ENCODE data around the gene TRAPPC11. TPM values are rescaled to one million over a fixed set of nuclear protein-coding genes. Genes with fewer than 3 reads are reported as not detected.

Gene TRAPPC11
- total RNA-seq, 2 experiments from 2014 or later, result 27.8 to 35.7 TPM

DNA sequence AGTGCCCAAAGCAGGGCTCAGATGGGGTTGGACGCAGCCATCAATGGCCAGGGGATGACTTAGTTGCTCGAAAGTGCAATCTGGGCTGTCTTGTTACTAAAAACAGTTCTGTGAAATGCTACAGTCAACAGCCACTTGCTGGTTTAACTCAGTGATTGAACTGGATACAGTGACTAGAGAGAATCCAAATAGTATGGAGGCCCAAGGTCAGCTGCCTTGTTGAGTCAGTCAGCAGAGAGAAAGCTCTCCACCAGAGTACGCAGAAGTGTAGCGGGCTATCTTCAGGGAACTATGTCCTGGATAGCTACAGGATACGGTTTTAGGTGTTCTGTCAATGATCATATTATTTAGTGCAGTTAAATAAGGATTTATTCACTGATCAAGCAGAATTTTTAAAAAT lies 68.4 kb downstream of the TRAPPC11 start:
- POLR2A ChIA-PET, result interaction anchor here (0.6 kb wide), 1 partner anchor 1296 kb away, joined by 4 read pairs; no protein-coding TSS in a partner anchor
- Histone ChIP-seq H3K36me3 (ENCODE audit: insufficient read depth, low read length) (no peaks in the 10 kb centered on the region), H3K4me2 (ENCODE audit: low read length) (no peak overlapping the region), H3K4me1 (ENCODE audit: insufficient read depth, low read length, poor library complexity, severe bottlenecking) (no peaks in the 10 kb centered on the region), H3K9me2 (ENCODE audit: insufficient read depth, low read length) (no peaks in the 10 kb centered on the region), H4K20me1 (ENCODE audit: insufficient read depth, low read length) (no peaks in the 10 kb centered on the region), H3K27ac (ENCODE audit: low read depth, low read length, poor library complexity, severe bottlenecking) (no peak overlapping the region), H3K79me2 (ENCODE audit: insufficient read depth, low read depth, low read length) (no peaks in the 10 kb centered on the region), H2AFZ (ENCODE audit: low read length) (no peak overlapping the region), H3K4me3 (ENCODE audit: low read depth, low read length, poor library complexity, severe bottlenecking) (no peak overlapping the region), H3K9me3 (ENCODE audit: low read length) (no peaks in the 10 kb centered on the region)
- BruUV-seq (replicated peaks), result no TSS peak
- CTCF ChIA-PET (ENCODE audit: unreplicated experiment), result no interaction called here
- DNase-seq (ENCODE audit: low spot score), result no peak
- intact Hi-C loops (cut with micrococcal nuclease; ENCODE audit: unreplicated experiment), result no loop called here
- TF ChIP-seq EZH2phosphoT487 (IDR thresholded peaks at IDR 0.05; ENCODE audit: borderline replicate concordance, low read depth, low read length) (no peak), CTCF (conservative IDR thresholded peaks at IDR 0.05; ENCODE audit: low read length) (no peak)

DNA sequence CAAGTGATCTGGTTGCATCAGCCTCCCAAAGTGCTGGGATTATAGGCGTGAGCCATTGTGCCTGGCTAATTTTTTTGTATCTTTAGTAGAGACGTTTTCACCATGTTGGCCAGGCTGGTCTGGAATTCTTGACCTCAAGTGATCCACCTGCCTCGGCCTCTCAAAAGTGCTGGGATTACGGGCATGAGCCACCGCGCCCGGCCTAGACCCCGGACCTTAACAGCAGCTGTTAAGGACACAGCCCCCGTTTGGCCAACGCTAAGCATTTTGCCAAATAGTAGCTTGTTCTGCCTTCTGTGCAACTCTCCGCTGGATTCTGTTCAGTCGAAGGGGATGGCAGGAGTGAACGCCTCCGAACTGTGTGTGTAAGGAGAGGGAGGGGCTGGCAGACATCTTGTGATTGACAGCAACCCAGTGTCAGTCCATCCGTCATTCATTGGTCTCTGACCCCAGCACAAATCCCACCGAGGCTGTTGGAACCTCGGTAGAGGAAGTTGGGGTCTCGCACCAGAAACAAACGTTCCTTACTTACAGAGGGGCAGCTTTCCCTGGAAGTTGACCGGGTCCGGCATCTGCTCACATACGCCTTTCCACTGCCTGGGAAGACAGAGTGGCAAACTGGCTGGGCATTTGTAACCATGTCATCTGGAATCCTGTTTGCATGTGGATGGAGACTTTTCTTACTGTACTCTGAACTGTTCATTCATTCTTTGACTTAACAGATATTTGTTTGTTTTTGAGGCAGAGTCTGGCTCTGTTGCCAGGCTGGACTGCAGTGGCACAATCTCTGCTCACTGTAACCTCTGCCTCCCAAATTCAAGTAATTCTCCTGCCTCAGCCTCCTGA lies 69.4 kb downstream of the TRAPPC11 start:
- Histone ChIP-seq H3K36me3 (ENCODE audit: insufficient read depth, low read length) (no peaks in the 10 kb centered on the region), H3K27ac (ENCODE audit: low read depth, low read length, poor library complexity, severe bottlenecking) (no peak overlapping the region), H3K4me1 (ENCODE audit: insufficient read depth, low read length, poor library complexity, severe bottlenecking) (no peaks in the 10 kb centered on the region), H2AFZ (ENCODE audit: low read length) (no peak overlapping the region), H4K20me1 (ENCODE audit: insufficient read depth, low read length) (no peaks in the 10 kb centered on the region), H3K4me2 (ENCODE audit: low read length) (no peak overlapping the region), H3K9me2 (ENCODE audit: insufficient read depth, low read length) (no peaks in the 10 kb centered on the region), H3K79me2 (ENCODE audit: insufficient read depth, low read depth, low read length) (no peaks in the 10 kb centered on the region), H3K9me3 (ENCODE audit: low read length) (no peaks in the 10 kb centered on the region), H3K4me3 (ENCODE audit: low read depth, low read length, poor library complexity, severe bottlenecking) (no peak overlapping the region)
- CTCF ChIA-PET (ENCODE audit: unreplicated experiment), result no interaction called here
- no TSS peak for BruUV-seq (replicated peaks)
- POLR2A ChIA-PET, result no interaction called here
- TF ChIP-seq EZH2phosphoT487 (IDR thresholded peaks at IDR 0.05; ENCODE audit: borderline replicate concordance, low read depth, low read length) (no peak), CTCF (conservative IDR thresholded peaks at IDR 0.05; ENCODE audit: low read length) (no peak)
- no peak for DNase-seq (ENCODE audit: low spot score)
- intact Hi-C loops (cut with micrococcal nuclease; ENCODE audit: unreplicated experiment), result no loop called here

DNA sequence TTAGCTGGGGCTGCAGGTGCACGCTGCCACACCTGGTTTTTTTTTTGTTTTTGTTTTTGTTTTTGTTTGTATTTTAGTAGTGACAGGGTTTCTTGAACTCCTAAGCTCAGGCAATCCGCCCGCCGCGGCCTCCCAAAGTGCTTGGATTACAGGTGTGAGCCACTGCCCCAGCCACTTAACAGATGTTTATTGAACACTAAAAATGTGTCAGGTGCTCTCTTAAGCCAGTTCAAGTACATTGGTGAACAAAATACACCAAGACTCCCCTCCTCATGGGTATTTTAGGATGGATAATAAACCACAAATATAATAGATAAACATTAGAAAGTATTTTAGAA lies 69.9 kb downstream of the TRAPPC11 start:
- Histone ChIP-seq H3K4me1 (ENCODE audit: insufficient read depth, low read length, poor library complexity, severe bottlenecking) (no peaks in the 10 kb centered on the region), H3K9me3 (ENCODE audit: low read length) (no peaks in the 10 kb centered on the region), H3K4me3 (ENCODE audit: low read depth, low read length, poor library complexity, severe bottlenecking) (no peak overlapping the region), H3K79me2 (ENCODE audit: insufficient read depth, low read depth, low read length) (no peaks in the 10 kb centered on the region), H3K4me2 (ENCODE audit: low read length) (no peak overlapping the region), H3K27ac (ENCODE audit: low read depth, low read length, poor library complexity, severe bottlenecking) (no peak overlapping the region), H4K20me1 (ENCODE audit: insufficient read depth, low read length) (no peaks in the 10 kb centered on the region), H3K9me2 (ENCODE audit: insufficient read depth, low read length) (no peaks in the 10 kb centered on the region), H3K36me3 (ENCODE audit: insufficient read depth, low read length) (no peaks in the 10 kb centered on the region), H2AFZ (ENCODE audit: low read length) (no peak overlapping the region)
- DNase-seq (ENCODE audit: low spot score), result no peak
- intact Hi-C loops (cut with micrococcal nuclease; ENCODE audit: unreplicated experiment), result no loop called here
- ChIA-PET CTCF (ENCODE audit: unreplicated experiment) (no interaction called here), POLR2A (no interaction called here)
- BruUV-seq (replicated peaks), result no TSS peak
- TF ChIP-seq CTCF (conservative IDR thresholded peaks at IDR 0.05; ENCODE audit: low read length) (no peak), EZH2phosphoT487 (IDR thresholded peaks at IDR 0.05; ENCODE audit: borderline replicate concordance, low read depth, low read length) (no peak)
